B cell (primary cell): Measurements from ENCODE around the gene PAQR4. TPM values are rescaled to one million over a fixed set of nuclear protein-coding genes. Genes with fewer than 3 reads are reported as not detected.

Experiments
- ATAC-seq: fragments of 200-7000 bp; cut with Tn5 transposase; one replicate; pipeline ENCODE4 v1.10.0; 2021; ENCODE audit warnings: low read depth, mild to moderate bottlenecking, moderate number of reproducible peaks, moderate library complexity
- CTCF ChIA-PET: fragments of 350-600 bp; sonication (Branson Sonifier 250); formaldehyde crosslinking; loops from one replicate; lab custom pipeline; 2021; ENCODE audit warnings: antibody characterized with exemption, inconsistent platforms; lab: Charles Lee
- POLR2A ChIA-PET: fragments of 350-600 bp; sonication (Branson Sonifier 250); formaldehyde crosslinking; loops from one replicate; lab custom pipeline; 2021; ENCODE audit warnings: antibody characterized with exemption; lab: Charles Lee
- DNase-seq: peaks from one replicate; pipeline ENCODE4 v3.0.0; 2013
- H2AFZ ChIP-seq: 2 replicates; pipeline ENCODE4 v1.6.1; 2012; ENCODE audit warnings: mild to moderate bottlenecking, low read depth, low read length; ENCODE audit not compliant: insufficient read depth, poor library complexity, severe bottlenecking
- H3K27ac ChIP-seq, 2 donors: 1 replicate in 1 of 2; 2 replicates in 1 of 2; pipeline ENCODE4 v1.5.1; 2012 to 2013; ENCODE audit warnings: low read length in 2 of 2, mild to moderate bottlenecking in 2 of 2, moderate library complexity in 1 of 2
- H3K27me3 ChIP-seq, 4 experiments: fragments of 200-600 bp in 1 of 4; sonication (generic) in 1 of 4; replicated peaks in 1 of 4; 1 replicate in 2 of 4; 2 replicates in 2 of 4; pipeline versions ENCODE4 v1.6.1 to v1.7.0; 2013 to 2016; ENCODE audit warnings: low read length in 3 of 4, mild to moderate bottlenecking in 2 of 4, mixed read lengths in 1 of 4, moderate library complexity in 1 of 4; ENCODE audit not compliant: insufficient read depth in 4 of 4, control insufficient read depth in 3 of 4; ENCODE audit errors: control extremely low read depth in 1 of 4
- H3K36me3 ChIP-seq, 2 experiments: replicated peaks in 1 of 2; 1 replicate in 1 of 2; 2 replicates in 1 of 2; pipeline versions ENCODE4 v1.6.1 to v1.7.1; 2013; ENCODE audit warnings: low read length in 1 of 2; ENCODE audit not compliant: insufficient read depth in 2 of 2, control insufficient read depth in 1 of 2; ENCODE audit errors: control extremely low read depth in 1 of 2, extremely low read depth in 1 of 2
- H3K4me1 ChIP-seq, 2 donors: fragments of 200-600 bp in 1 of 2; sonication (generic) in 1 of 2; 1 replicate in 1 of 2; 2 replicates in 1 of 2; pipeline versions ENCODE4 v1.5.1 to v1.6.1; 2013 to 2017; ENCODE audit warnings: low read length in 2 of 2; ENCODE audit not compliant: control insufficient read depth in 2 of 2, insufficient read depth in 2 of 2
- H3K4me2 ChIP-seq: replicated peaks from 2 replicates; pipeline ENCODE3; 2012; ENCODE audit warnings: mild to moderate bottlenecking, low read depth, low read length; ENCODE audit not compliant: poor library complexity, severe bottlenecking
- H3K4me3 ChIP-seq, 5 experiments: fragments of 200-600 bp in 1 of 5; sonication (generic) in 1 of 5; 1 replicate in 3 of 5; 2 replicates in 2 of 5; pipeline versions ENCODE4 v1.5.1 to v1.7.0; 2011 to 2016; ENCODE audit warnings: low read length in 4 of 5, mild to moderate bottlenecking in 4 of 5, low read depth in 2 of 5, control low read depth in 1 of 5, moderate library complexity in 1 of 5; ENCODE audit not compliant: insufficient read depth in 1 of 5; ENCODE audit errors: control extremely low read depth in 1 of 5, extremely low read depth in 1 of 5
- H3K79me2 ChIP-seq: fragments of 200-600 bp; sonication (generic); one replicate; pipeline ENCODE4 v1.6.0; 2016; ENCODE audit warnings: low read length; ENCODE audit not compliant: control insufficient read depth, insufficient read depth
- H3K9ac ChIP-seq: fragments of 200-600 bp; sonication (generic); 2 replicates; pipeline ENCODE4 v1.6.1; 2017; ENCODE audit warnings: mild to moderate bottlenecking, low read length, moderate library complexity
- H3K9me3 ChIP-seq, 3 donors: one replicate each; pipeline versions ENCODE4 v1.6.1 to v1.7.1; 2013; ENCODE audit warnings: low read length in 2 of 3; ENCODE audit not compliant: control insufficient read depth in 2 of 3, insufficient read depth in 1 of 3; ENCODE audit errors: control extremely low read depth in 1 of 3
- H4K20me1 ChIP-seq: 2 replicates; pipeline ENCODE4 v1.6.0; 2012; ENCODE audit warnings: mild to moderate bottlenecking, low read length; ENCODE audit not compliant: insufficient read depth, control insufficient read depth, poor library complexity, severe bottlenecking
- H3K27ac Mint-ChIP-seq: one replicate; pipeline ENCODE4 v1.8.0; 2021; ENCODE audit warnings: mixed read lengths
- H3K27me3 Mint-ChIP-seq: one replicate; pipeline ENCODE4 v1.8.0; 2021; ENCODE audit warnings: mixed read lengths
- H3K4me1 Mint-ChIP-seq: one replicate; pipeline ENCODE4 v1.8.0; 2021; ENCODE audit warnings: mixed read lengths
- H3K4me3 Mint-ChIP-seq: one replicate; pipeline ENCODE4 v1.8.0; 2021; ENCODE audit warnings: mixed read lengths
- H3K9me3 Mint-ChIP-seq: one replicate; pipeline ENCODE4 v1.8.0; 2022; ENCODE audit warnings: mixed read lengths; ENCODE audit not compliant: insufficient read depth
- CTCF ChIP-seq: fragments of 200-600 bp; IDR thresholded peaks from one replicate; pipeline ENCODE4 v1.8.0; 2022; ENCODE audit warnings: antibody characterized with exemption, mild to moderate bottlenecking
- EZH2 ChIP-seq: IDR thresholded peaks from 2 replicates; pipeline ENCODE4 v1.6.1; 2012; ENCODE audit warnings: borderline replicate concordance, low read depth, mild to moderate bottlenecking, moderate library complexity, low read length; ENCODE audit not compliant: insufficient read depth, poor library complexity, severe bottlenecking
- WGBS: methylation state at CpG from one replicate; pipeline ENCODE4 v1.1.5; 2013; ENCODE audit warnings: missing lambda C conversion rate; ENCODE audit not compliant: insufficient coverage; 5-methylcytosine and 5-hydroxymethylcytosine counted together
- intact Hi-C: fragments of 100-400 bp; cut with micrococcal nuclease; formaldehyde crosslinking; loops from one replicate; pipeline ENCODE4 v1.10.0; 2022
- polyA plus RNA-seq: library from polyadenylated mRNA; depleted of rRNA; stranded (reverse); fragments of >200 nt; gene quantifications from 2 replicates; pipeline ENCODE4 v1.2.3, GENCODE V29; 2012
- total RNA-seq, 2 donors: library from RNA; stranded (reverse); fragments of 120-200 nt in 1 of 2; gene quantifications; 1 replicate in 1 of 2; 2 replicates in 1 of 2; pipeline versions ENCODE4 v1.2.3 to v1.2.4, GENCODE V29; 2013 to 2022

PAQR4 gene
- total and polyA plus RNA-seq, 2 donors (not counting 1 experiment from before 2014, with no cell fraction given) = 2.6 to 2.8 TPM

GRCh38 chr16:3013491-3013951 lies 44.4 kb downstream of the PAQR4 start:
- Mint-ChIP-seq H3K27me3 (peaks cover 22% of the 10 kb centered on the region), H3K27ac (no peak overlapping the region), H3K4me3 (no peak overlapping the region), H3K9me3 (no peaks in the 10 kb centered on the region), H3K4me1 (peaks cover 6% of the 10 kb centered on the region)
- CTCF ChIA-PET = no interaction called here
- H3K27me3 ChIP-seq = peaks cover 0 to 31% (median 16%) of the 10 kb centered on the region in 4 experiments
- ATAC-seq (no peak), DNase-seq (no peak)
- intact Hi-C loops = no loop called here
- H3K36me3 ChIP-seq = no peaks in the 10 kb centered on the region
- no peak overlapping the region for H3K4me3 ChIP-seq
- no peaks in the 10 kb centered on the region for H3K79me2 ChIP-seq
- H3K27ac ChIP-seq = no peak overlapping the region
- H4K20me1 ChIP-seq = no peaks in the 10 kb centered on the region
- 95% methylated on average over 27 of the region's 27 CpGs for WGBS
- H3K4me1 ChIP-seq = peaks cover 6 to 9% of the 10 kb centered on the region in 2 donors
- no peak overlapping the region for H3K9ac ChIP-seq
- peaks cover 0 to 7% (median 0%) of the 10 kb centered on the region in 3 donors for H3K9me3 ChIP-seq
- no peak overlapping the region for H3K4me2 ChIP-seq
- TF ChIP-seq CTCF (no peak), EZH2 (no peak)
- POLR2A ChIA-PET = no interaction called here
- no peak overlapping the region for H2AFZ ChIP-seq

- CTCF ChIA-PET = no interaction called here
- Histone ChIP-seq H3K36me3 (no peaks in the 10 kb centered on the region), H3K79me2 (no peaks in the 10 kb centered on the region), H3K4me1 (peaks cover 4 to 6% of the 10 kb centered on the region in 2 donors), H3K9me3 (peaks cover 0 to 4% (median 0%) of the 10 kb centered on the region in 3 donors), H3K9ac (no peak overlapping the region), H3K27ac (no peak overlapping the region), H3K27me3 (peaks cover 0 to 34% (median 14%) of the 10 kb centered on the region in 4 experiments), H3K4me2 (no peak overlapping the region), H3K4me3 (no peak overlapping the region), H2AFZ (no peak overlapping the region), H4K20me1 (no peaks in the 10 kb centered on the region)
- Mint-ChIP-seq H3K4me3 (no peak overlapping the region), H3K27me3 (peaks cover 22% of the 10 kb centered on the region), H3K27ac (no peak overlapping the region), H3K9me3 (no peaks in the 10 kb centered on the region), H3K4me1 (peaks cover 4% of the 10 kb centered on the region)
- TF ChIP-seq EZH2 (no peak), CTCF (no peak)
- no peak for ATAC-seq
- POLR2A ChIA-PET = no interaction called here
- DNase-seq = no peak
- WGBS = 87% methylated on average over 8 of the region's 12 CpGs
- intact Hi-C loops = no loop called here
Measured at GRCh38 chr16:3013998-3014690, 45.0 kb downstream of the PAQR4 start.
